Activated naive CD8-positive, alpha-beta T cell (primary cell): Measurements from ENCODE around the gene KRTAP5-2.
"Not testable (repeated sequence)": the region's sequence is repeated elsewhere in the genome, so short reads cannot be mapped to it uniquely, and the experiment has no call there.

Experiments used
- H3K27ac Mint-ChIP-seq: one replicate; pipeline ENCODE4 v1.8.0; 2021; ENCODE audit warnings: mixed read lengths
- H3K27me3 Mint-ChIP-seq: one replicate; pipeline ENCODE4 v1.8.0; 2021; ENCODE audit warnings: mixed read lengths
- H3K36me3 Mint-ChIP-seq: one replicate; pipeline ENCODE4 v1.8.0; 2021; ENCODE audit warnings: mixed read lengths
- H3K4me1 Mint-ChIP-seq: one replicate; pipeline ENCODE4 v1.8.0; 2021; ENCODE audit warnings: low read depth, mixed read lengths
- H3K4me3 Mint-ChIP-seq: one replicate; pipeline ENCODE4 v1.8.0; 2021; ENCODE audit warnings: mild to moderate bottlenecking, mixed read lengths
- H3K9me3 Mint-ChIP-seq: one replicate; pipeline ENCODE4 v1.8.0; 2021; ENCODE audit warnings: low read depth, mixed read lengths

KRTAP5-2 gene

DNA sequence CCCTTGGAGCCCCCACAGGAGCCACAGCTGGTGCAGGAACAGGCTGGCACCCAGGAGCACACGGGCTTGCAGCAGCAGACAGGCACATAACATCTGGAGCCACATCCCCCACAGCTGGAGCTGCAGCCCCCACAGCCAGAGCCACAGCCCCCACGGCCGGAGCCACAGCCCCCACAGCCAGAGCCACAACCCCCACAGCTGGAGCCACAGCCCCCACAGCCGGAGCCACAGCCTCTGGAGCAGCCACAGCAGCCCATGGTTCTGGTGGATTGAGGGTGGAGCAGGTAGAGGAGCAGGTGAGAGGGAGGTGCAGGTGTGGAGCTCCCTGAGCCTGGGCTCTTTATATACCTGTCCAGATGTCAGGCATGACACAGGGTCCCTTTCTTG, at the start of gene KRTAP5-2:
Gene KRTAP5-2, minus strand, starts transcription at position 301 of the 387 bp plus-strand sequence. Its CDS starts 44 bp downstream, at position 257.
- no peaks in the 10 kb centered on the region for H3K36me3 Mint-ChIP-seq
- H3K27me3 Mint-ChIP-seq, result peaks cover 38% of the 10 kb centered on the region
- H3K9me3 Mint-ChIP-seq, result no peaks in the 10 kb centered on the region
- H3K27ac Mint-ChIP-seq, result no peak within 1 kb of the TSS
- H3K4me1 Mint-ChIP-seq, result peaks cover 3% of the 10 kb centered on the region
- no peak within 1 kb of the TSS for H3K4me3 Mint-ChIP-seq

GRCh38 chr11:1646540-1646939, 48.4 kb upstream of the KRTAP5-2 start:
- not testable (repeated sequence) for H3K27ac Mint-ChIP-seq

GRCh38 chr11:1645357-1645821, 47.3 kb upstream of the KRTAP5-2 start:
- no peaks in the 10 kb centered on the region for H3K9me3 Mint-ChIP-seq
- H3K4me1 Mint-ChIP-seq, result no peaks in the 10 kb centered on the region
- H3K4me3 Mint-ChIP-seq, result no peak overlapping the region

More at GRCh38 chr11:1646540-1646939, 48.4 kb upstream of the KRTAP5-2 start:
- not testable (repeated sequence) for H3K4me1 Mint-ChIP-seq, H3K27me3 Mint-ChIP-seq, H3K9me3 Mint-ChIP-seq, H3K4me3 Mint-ChIP-seq, H3K36me3 Mint-ChIP-seq

GRCh38 chr11:1644601-1645356, 46.7 kb upstream of the KRTAP5-2 start:
- Mint-ChIP-seq H3K27me3 (peaks cover 9% of the 10 kb centered on the region), H3K9me3 (no peaks in the 10 kb centered on the region), H3K4me3 (no peak overlapping the region), H3K4me1 (no peaks in the 10 kb centered on the region), H3K27ac (no peak overlapping the region), H3K36me3 (no peaks in the 10 kb centered on the region)

More at GRCh38 chr11:1645357-1645821, 47.3 kb upstream of the KRTAP5-2 start:
- Mint-ChIP-seq H3K27ac (no peak overlapping the region), H3K36me3 (no peaks in the 10 kb centered on the region), H3K27me3 (peaks cover 7% of the 10 kb centered on the region)

GRCh38 chr11:1643146-1643690, 45.1 kb upstream of the KRTAP5-2 start:
- Mint-ChIP-seq H3K27me3 (peaks cover 9% of the 10 kb centered on the region), H3K4me1 (peaks cover 2% of the 10 kb centered on the region), H3K27ac (no peak overlapping the region), H3K9me3 (no peaks in the 10 kb centered on the region), H3K4me3 (no peak overlapping the region), H3K36me3 (no peaks in the 10 kb centered on the region)

DNA sequence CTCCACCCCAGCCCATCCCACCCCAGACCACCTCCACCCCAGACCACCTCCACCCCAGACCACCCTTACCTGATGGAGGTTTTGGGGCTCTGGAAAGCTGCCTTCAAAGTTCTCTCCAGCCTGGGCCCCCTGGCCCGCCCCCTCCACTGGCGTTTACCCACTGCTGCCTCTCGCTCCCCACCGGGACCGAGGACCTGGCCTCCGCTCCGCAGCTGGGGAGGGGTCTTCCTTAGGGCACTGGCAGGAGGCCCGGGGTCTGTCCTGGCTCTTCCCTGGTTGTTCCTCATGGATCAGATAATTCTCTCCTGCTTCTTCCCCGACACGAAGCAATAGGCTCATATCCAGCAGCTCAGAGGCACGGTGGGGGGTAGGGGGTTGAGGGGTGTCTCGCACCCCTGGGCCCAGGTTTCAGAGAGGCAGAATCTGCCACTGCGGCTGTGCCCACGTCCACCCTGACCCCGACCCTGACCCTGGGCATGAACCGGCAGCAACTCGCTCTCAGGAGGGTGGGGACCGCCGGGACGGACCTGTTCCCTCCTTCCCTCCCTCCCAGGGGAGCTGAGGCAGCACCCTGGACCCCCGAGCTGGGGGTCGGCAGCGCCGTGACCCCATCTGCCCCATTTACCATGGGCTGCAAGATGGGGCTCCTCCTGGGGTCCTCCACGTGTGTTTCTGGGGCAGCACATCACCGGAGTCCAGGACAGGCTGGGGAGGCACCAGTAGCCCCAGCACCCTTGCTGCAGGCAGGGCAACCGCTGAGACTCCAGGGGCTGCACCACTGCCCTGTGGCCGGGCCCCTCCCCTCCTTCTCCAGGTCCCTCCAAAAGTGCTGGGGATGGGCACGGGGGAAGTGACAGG, 44.4 kb upstream of the KRTAP5-2 start:
- Mint-ChIP-seq H3K27ac (no peak overlapping the region), H3K4me3 (no peak overlapping the region), H3K4me1 (peaks cover 2% of the 10 kb centered on the region), H3K9me3 (no peaks in the 10 kb centered on the region), H3K36me3 (no peaks in the 10 kb centered on the region), H3K27me3 (peaks cover 9% of the 10 kb centered on the region)

- H3K4me1 Mint-ChIP-seq, result peaks cover 2% of the 10 kb centered on the region
- H3K9me3 Mint-ChIP-seq, result no peaks in the 10 kb centered on the region
- H3K27ac Mint-ChIP-seq, result no peak overlapping the region
- peaks cover 6% of the 10 kb centered on the region for H3K27me3 Mint-ChIP-seq
- no peaks in the 10 kb centered on the region for H3K36me3 Mint-ChIP-seq
- no peak overlapping the region for H3K4me3 Mint-ChIP-seq
Measured at GRCh38 chr11:1641096-1641495, 43.0 kb upstream of the KRTAP5-2 start.

DNA sequence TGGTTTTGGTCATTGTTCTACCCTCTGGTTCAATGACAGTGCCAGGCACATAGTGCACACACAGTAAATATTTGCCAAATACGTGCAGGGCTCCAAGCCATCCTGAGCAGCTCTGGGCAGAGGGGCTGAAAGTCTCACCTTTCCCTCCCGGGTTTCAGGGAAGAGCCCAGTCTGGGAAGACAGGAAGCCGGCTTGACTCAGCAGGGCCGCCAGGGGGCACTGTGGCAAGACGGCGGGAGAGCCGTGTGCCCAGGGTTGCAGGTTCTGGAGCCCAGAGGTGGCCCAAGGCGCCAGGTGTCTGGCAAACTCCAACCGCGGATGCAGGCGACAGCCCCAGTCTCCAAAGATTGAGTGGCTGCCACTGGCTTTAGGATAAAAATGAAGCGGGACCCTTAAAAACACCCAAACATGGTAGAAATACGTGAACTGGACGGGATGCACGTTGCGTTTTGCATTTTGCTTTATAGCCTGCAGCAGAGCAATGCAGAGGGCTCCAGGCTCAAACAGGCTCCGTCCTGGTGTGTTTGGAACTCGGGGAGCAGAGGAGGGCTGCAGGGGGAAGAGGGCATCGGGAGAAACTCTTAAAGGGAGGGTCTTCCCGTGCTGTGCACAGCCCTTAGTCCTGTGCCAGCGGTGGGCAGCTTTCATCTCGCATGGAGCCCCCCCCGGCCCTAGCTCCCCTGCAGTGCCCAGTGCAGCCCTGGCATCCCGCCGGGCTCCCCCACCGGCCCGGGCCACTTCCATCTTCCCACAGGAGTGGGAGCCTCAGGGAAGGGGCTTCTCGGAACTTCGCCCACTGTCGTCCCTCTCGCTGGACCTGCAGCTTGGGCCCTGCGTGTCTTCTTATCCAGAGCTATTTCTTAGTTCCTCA, 42.2 kb upstream of the KRTAP5-2 start:
- Mint-ChIP-seq H3K9me3 (no peaks in the 10 kb centered on the region), H3K36me3 (no peaks in the 10 kb centered on the region), H3K27me3 (peaks cover 6% of the 10 kb centered on the region)

DNA sequence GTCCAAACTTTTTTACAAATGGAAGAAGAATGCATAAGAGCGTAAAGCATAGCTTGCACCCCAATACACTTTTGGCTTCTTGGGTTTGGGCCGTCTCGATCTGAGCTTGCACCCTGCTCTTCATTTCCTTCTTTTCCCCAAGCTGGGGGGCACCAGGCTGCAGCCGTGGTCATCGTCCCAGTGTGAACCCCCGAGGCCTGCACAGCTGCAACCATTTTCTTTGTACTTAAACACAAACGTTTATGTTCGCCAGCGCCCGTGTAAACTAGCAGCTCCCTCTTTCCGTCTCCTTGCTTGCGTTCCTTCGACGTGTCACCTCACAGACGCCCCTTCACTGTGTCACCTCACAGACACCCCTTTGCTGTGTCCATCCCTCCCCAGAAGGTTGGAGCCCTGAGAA, 41.6 kb upstream of the KRTAP5-2 start:
- H3K27ac Mint-ChIP-seq, result no peak overlapping the region
- H3K4me3 Mint-ChIP-seq, result no peak overlapping the region
- peaks cover 6% of the 10 kb centered on the region for H3K27me3 Mint-ChIP-seq
- H3K4me1 Mint-ChIP-seq, result peaks cover 2% of the 10 kb centered on the region
- H3K9me3 Mint-ChIP-seq, result no peaks in the 10 kb centered on the region
- H3K36me3 Mint-ChIP-seq, result no peaks in the 10 kb centered on the region

More for the DNA sequence above, 42.2 kb upstream of the KRTAP5-2 start:
- Mint-ChIP-seq H3K4me1 (peaks cover 2% of the 10 kb centered on the region), H3K27ac (no peak overlapping the region), H3K4me3 (no peak overlapping the region)

DNA sequence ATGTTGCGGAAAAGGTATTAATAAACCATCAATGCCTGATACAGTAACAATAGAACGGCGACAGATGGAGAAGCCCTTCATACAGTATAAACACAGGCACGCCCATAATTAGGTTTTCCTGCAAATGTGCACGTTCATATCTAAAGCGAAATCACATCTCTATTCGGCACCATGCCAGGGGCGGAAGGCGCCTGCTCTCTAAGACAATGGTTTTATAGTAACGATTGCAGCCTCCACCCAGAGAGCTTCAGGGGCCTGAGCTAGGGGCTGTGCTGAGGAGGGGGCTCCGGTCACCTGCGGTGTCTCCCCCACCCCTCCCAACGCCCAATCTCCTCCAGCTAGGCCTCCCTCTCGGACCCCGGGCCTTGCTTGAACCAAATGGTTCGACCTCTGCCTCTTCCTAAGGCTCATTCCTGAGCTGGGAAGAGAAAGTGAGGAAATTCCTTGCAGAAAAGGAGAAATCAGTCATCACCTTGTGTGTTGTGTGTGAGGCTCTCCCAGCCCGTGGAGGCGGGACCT, 41.1 kb upstream of the KRTAP5-2 start:
- H3K27ac Mint-ChIP-seq, result no peak overlapping the region
- H3K4me3 Mint-ChIP-seq, result no peak overlapping the region
- H3K36me3 Mint-ChIP-seq, result no peaks in the 10 kb centered on the region
- peaks cover 2% of the 10 kb centered on the region for H3K4me1 Mint-ChIP-seq
- H3K27me3 Mint-ChIP-seq, result peaks cover 4% of the 10 kb centered on the region
- H3K9me3 Mint-ChIP-seq, result no peaks in the 10 kb centered on the region

DNA sequence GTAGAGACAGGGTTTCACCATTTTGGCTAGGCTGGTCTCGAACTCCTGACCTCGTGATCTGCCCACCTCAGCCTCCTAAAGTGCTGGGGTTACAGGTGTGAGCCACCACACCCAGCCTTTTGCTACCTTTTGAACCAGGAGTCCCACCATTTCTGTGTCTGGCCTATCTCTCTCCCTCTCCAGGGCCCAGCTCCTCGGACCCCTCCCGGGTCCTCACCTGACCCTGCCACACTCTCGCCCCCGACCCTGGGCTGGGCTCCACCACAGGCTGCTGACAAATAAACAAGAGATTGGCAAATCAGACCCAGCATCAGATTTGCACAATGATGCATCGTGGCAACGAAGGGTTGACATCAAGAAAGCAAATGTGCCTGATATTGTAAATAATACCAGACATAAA, 40.2 kb upstream of the KRTAP5-2 start:
- peaks cover 2% of the 10 kb centered on the region for H3K4me1 Mint-ChIP-seq
- peaks cover 3% of the 10 kb centered on the region for H3K27me3 Mint-ChIP-seq
- H3K4me3 Mint-ChIP-seq, result no peak overlapping the region
- no peaks in the 10 kb centered on the region for H3K36me3 Mint-ChIP-seq
- no peak overlapping the region for H3K27ac Mint-ChIP-seq
- no peaks in the 10 kb centered on the region for H3K9me3 Mint-ChIP-seq

DNA sequence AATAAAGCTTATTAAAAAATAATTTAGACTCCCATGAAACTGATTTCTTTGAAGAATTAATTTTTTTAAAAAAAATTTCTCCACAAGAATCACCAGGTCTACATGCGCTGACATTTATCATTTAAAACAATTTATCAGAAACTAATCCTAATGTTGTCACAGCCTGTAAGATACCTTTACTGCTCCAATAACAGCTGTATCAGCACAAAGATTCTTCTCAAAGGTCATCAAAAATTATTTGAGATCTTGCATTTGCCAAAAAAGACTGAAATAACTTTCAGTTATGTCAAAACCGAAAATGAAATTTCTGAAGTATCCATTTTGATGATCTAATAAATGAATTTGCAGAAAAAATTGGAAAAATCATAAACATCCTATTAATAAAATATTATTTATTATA, 39.5 kb upstream of the KRTAP5-2 start:
- Mint-ChIP-seq H3K27ac (no peak overlapping the region), H3K4me1 (peaks cover 2% of the 10 kb centered on the region), H3K9me3 (no peaks in the 10 kb centered on the region), H3K4me3 (no peak overlapping the region), H3K27me3 (peaks cover 6% of the 10 kb centered on the region), H3K36me3 (no peaks in the 10 kb centered on the region)

DNA sequence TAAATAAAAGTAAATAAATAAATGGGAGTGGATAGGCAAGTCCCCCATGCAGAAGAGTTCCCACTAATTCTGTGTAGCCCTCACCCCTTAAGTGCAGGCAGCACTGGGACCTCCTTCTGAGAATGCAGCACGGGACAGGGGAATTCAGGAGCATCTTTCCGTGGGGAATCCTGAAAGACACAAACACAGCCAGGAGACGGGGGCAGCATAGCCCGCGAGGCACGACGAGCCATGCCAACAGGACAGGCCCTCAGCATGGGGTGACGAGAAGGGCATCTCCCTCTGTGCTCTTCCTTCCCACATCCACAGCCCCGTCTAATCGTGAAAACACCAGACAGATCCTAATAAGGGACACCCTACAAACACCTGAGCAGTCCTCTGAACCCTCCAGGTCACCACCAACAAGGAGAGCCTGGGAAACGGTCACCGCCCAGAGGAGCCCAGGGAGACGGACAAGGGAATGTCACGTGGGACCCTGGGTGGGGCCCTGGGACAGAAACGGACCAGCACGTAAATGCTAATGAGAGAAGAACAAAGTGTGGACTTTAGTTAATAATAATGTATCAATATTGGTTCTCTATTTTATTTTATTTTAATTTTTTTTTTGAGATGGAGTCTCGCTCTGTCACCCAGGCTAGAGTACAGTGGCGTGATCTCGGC, 38.3 kb upstream of the KRTAP5-2 start:
- H3K36me3 Mint-ChIP-seq, result no peaks in the 10 kb centered on the region
- H3K4me3 Mint-ChIP-seq, result no peak overlapping the region
- no peaks in the 10 kb centered on the region for H3K9me3 Mint-ChIP-seq
- peaks cover 12% of the 10 kb centered on the region for H3K27me3 Mint-ChIP-seq
- no peak overlapping the region for H3K27ac Mint-ChIP-seq
- peaks cover 7% of the 10 kb centered on the region for H3K4me1 Mint-ChIP-seq

GRCh38 chr11:1633864-1634263, 35.8 kb upstream of the KRTAP5-2 start:
- Mint-ChIP-seq H3K27ac (no peak overlapping the region), H3K4me1 (peaks cover 6% of the 10 kb centered on the region), H3K9me3 (no peaks in the 10 kb centered on the region), H3K36me3 (no peaks in the 10 kb centered on the region), H3K27me3 (peaks cover 17% of the 10 kb centered on the region), H3K4me3 (no peak overlapping the region)
